ENCODE measurements around the gene CEND1. TPM values are rescaled to one million over a fixed set of nuclear protein-coding genes. Genes with fewer than 3 reads are reported as not detected.
A peak's percentile ranks its signal among the peaks of the same experiment; 100 is the strongest.

CEND1 gene
- total and polyA plus RNA-seq, 2 donors (not counting 1 experiment from before 2014, with no cell fraction given), result 0.25 to 1.3 TPM

DNA sequence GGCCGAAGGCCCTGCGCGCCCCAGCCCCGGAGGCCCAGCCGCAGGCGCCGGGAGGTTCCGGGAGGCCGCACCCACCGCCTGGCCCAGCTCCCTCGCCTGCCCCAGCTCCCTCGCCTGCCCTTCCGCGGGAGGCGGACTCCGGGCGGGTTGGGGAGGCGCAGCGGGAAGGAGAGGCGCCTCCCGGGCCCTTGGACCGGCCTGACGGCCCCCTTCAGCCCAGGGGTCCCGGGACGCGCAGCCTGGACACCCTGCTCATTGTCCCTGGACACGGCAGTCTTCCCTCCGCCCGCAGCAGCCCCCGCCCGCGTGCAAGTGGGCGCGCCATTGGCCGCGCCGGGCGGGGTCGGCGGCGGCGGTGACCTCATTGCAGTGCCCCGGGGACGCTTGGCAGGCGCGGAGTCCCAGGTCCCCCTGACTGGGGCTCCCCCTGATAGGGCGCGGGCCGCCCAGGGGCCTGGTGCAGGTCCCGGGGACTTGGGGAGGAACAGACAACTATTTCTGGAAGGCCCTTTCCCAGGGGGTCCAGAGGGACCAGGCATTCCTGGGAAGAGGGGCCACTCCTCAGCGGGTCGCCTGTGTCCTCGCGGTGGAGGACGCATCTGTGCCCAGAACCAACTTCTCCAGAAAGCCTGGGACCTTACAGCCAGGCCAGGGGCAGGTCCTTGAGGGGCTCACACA lies 43.4 kb upstream of the CEND1 start:
- Histone ChIP-seq H3K27me3 (ENCODE audit: control insufficient read depth, insufficient read depth, low read length) (no peaks in the 10 kb centered on the region), H3K4me1 (ENCODE audit: control insufficient read depth, extremely low read depth, insufficient read depth, low read length) (peaks cover 40% of the 10 kb centered on the region), H3K9ac (ENCODE audit: insufficient read depth, low read length) (peak overlapping the region; percentile 74), H3K27ac (ENCODE audit: insufficient read depth, low read length) (peak overlapping the region; percentile 85), H3K79me2 (ENCODE audit: control insufficient read depth, insufficient read depth, low read length) (peaks cover 40% of the 10 kb centered on the region), H4K20me1 (ENCODE audit: control insufficient read depth, extremely low read depth, insufficient read depth, low read length) (no peaks in the 10 kb centered on the region), H3K4me3 (replicated peaks in 1 of 4; ENCODE audit: control extremely low read depth in 1 of 4, insufficient read depth in 1 of 4, low read depth in 3 of 4, low read length in 4 of 4) (peak overlapping the region; percentile 75 to 83 (median 78)), H2AFZ (ENCODE audit: low read length) (no peak overlapping the region), H3K4me2 (ENCODE audit: extremely low read depth, insufficient read depth, low read length) (peak overlapping the region; percentile 93), H3K36me3 (ENCODE audit: control insufficient read depth, insufficient read depth, low read length) (peaks cover 22% of the 10 kb centered on the region), H3K9me3 (ENCODE audit: control insufficient read depth, insufficient read depth, low read depth, low read length) (no peaks in the 10 kb centered on the region)
- DNase-seq (ENCODE audit: low read depth in 2 of 2), result peak in 1 of 2 donors; percentile 44
- TF ChIP-seq CTCF (conservative IDR thresholded peaks at IDR 0.05 in 1 of 2, IDR thresholded peaks at IDR 0.05 in 1 of 2; ENCODE audit: low read depth in 1 of 2, low read length in 2 of 2) (no peak), EZH2 (IDR thresholded peaks at IDR 0.05; ENCODE audit: low read length, missing control alignments) (no peak)

GRCh38 chr11:832529-833113 lies 42.7 kb upstream of the CEND1 start, which contains the start of gene CD151:
Gene CD151 (plus strand): TSS chr11:832952. CDS start chr11:836070, 3,118 bp downstream.
- Histone ChIP-seq H3K9me3 (ENCODE audit: control insufficient read depth, insufficient read depth, low read depth, low read length) (no peaks in the 10 kb centered on the region), H2AFZ (ENCODE audit: low read length) (no peak within 1 kb of the TSS), H3K27me3 (ENCODE audit: control insufficient read depth, insufficient read depth, low read length) (no peaks in the 10 kb centered on the region), H3K9ac (ENCODE audit: insufficient read depth, low read length) (peak within 1 kb of the TSS; percentile 74), H3K4me3 (replicated peaks in 1 of 4; ENCODE audit: control extremely low read depth in 1 of 4, insufficient read depth in 1 of 4, low read depth in 3 of 4, low read length in 4 of 4) (peak within 1 kb of the TSS; percentile 75 to 83 (median 78)), H4K20me1 (ENCODE audit: control insufficient read depth, extremely low read depth, insufficient read depth, low read length) (no peaks in the 10 kb centered on the region), H3K27ac (ENCODE audit: insufficient read depth, low read length) (peak within 1 kb of the TSS; percentile 85), H3K79me2 (ENCODE audit: control insufficient read depth, insufficient read depth, low read length) (peaks cover 36% of the 10 kb centered on the region), H3K36me3 (ENCODE audit: control insufficient read depth, insufficient read depth, low read length) (peaks cover 17% of the 10 kb centered on the region), H3K4me2 (ENCODE audit: extremely low read depth, insufficient read depth, low read length) (peak within 1 kb of the TSS; percentile 93), H3K4me1 (ENCODE audit: control insufficient read depth, extremely low read depth, insufficient read depth, low read length) (peaks cover 35% of the 10 kb centered on the region)
- no peak for TF ChIP-seq EZH2 (IDR thresholded peaks at IDR 0.05; ENCODE audit: low read length, missing control alignments)
- DNase-seq (ENCODE audit: low read depth in 2 of 2), result peak in 1 of 2 donors; percentile 65

DNA sequence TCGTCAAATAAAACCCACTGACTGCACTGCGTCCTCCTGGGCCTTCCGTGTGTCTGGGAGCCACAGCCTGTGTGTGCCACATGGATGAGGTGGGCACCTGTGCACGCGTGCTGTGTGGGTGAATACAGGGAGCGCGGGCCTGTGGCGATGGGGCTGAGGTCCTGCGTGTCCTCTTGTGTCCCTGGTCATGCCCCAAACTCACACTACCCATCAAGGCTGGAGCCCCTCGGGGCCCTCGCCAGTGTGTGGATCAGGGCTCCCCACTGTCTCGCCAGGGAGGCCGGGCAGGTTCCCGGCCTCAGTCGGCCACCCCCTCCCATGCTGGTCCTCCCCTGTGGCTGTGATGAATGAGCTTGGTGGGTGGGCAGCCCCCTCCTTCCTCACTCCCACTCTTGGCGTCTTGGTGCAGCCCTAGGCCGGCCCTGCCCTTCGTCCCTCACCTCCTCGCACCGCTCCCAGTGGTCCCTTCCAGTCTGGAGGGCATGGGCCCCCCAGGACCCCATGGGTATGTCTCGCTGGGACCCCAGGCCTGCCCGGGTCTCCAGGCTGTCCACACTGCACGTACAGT lies 42.2 kb upstream of the CEND1 start:
- Histone ChIP-seq H3K4me1 (ENCODE audit: control insufficient read depth, extremely low read depth, insufficient read depth, low read length) (peaks cover 34% of the 10 kb centered on the region), H2AFZ (ENCODE audit: low read length) (no peak overlapping the region), H3K9me3 (ENCODE audit: control insufficient read depth, insufficient read depth, low read depth, low read length) (no peaks in the 10 kb centered on the region), H3K27ac (ENCODE audit: insufficient read depth, low read length) (no peak overlapping the region), H3K79me2 (ENCODE audit: control insufficient read depth, insufficient read depth, low read length) (peaks cover 31% of the 10 kb centered on the region), H3K4me2 (ENCODE audit: extremely low read depth, insufficient read depth, low read length) (peak overlapping the region; percentile 91), H3K9ac (ENCODE audit: insufficient read depth, low read length) (no peak overlapping the region), H3K27me3 (ENCODE audit: control insufficient read depth, insufficient read depth, low read length) (no peaks in the 10 kb centered on the region), H4K20me1 (ENCODE audit: control insufficient read depth, extremely low read depth, insufficient read depth, low read length) (no peaks in the 10 kb centered on the region), H3K4me3 (replicated peaks in 1 of 4; ENCODE audit: control extremely low read depth in 1 of 4, insufficient read depth in 1 of 4, low read depth in 3 of 4, low read length in 4 of 4) (peak overlapping the region; percentile 46 to 60 (median 54)), H3K36me3 (ENCODE audit: control insufficient read depth, insufficient read depth, low read length) (peaks cover 11% of the 10 kb centered on the region)
- no peak for DNase-seq (ENCODE audit: low read depth in 2 of 2)
- TF ChIP-seq CTCF (conservative IDR thresholded peaks at IDR 0.05 in 1 of 2, IDR thresholded peaks at IDR 0.05 in 1 of 2; ENCODE audit: low read depth in 1 of 2, low read length in 2 of 2) (no peak), EZH2 (IDR thresholded peaks at IDR 0.05; ENCODE audit: low read length, missing control alignments) (no peak)
